Neural crest cell (in vitro differentiated cells): ENCODE data around the gene MUC5B. TPM values are rescaled to one million over a fixed set of nuclear protein-coding genes. Genes with fewer than 3 reads are reported as not detected.

Experiments
- DNase-seq: peaks from one replicate; pipeline ENCODE4 v3.0.0; 2021; ENCODE audit warnings: low read depth, mixed read lengths, low spot score
- H3K27ac Mint-ChIP-seq: one replicate; pipeline ENCODE4 v1.8.0; 2021; ENCODE audit warnings: mild to moderate bottlenecking, mixed read lengths; ENCODE audit not compliant: unreplicated experiment
- H3K27me3 Mint-ChIP-seq: 2 replicates; pipeline ENCODE4 v1.8.0; 2021; ENCODE audit warnings: low read depth, mild to moderate bottlenecking, mixed read lengths
- H3K36me3 Mint-ChIP-seq: 2 replicates; pipeline ENCODE4 v1.8.0; 2021; ENCODE audit warnings: low read depth, mild to moderate bottlenecking, mixed read lengths
- H3K4me1 Mint-ChIP-seq: 2 replicates; pipeline ENCODE4 v1.8.0; 2021; ENCODE audit warnings: mixed read lengths
- H3K4me3 Mint-ChIP-seq: one replicate; pipeline ENCODE4 v1.8.0; 2021; ENCODE audit warnings: mild to moderate bottlenecking, mixed read lengths
- H3K9me3 Mint-ChIP-seq: 2 replicates; pipeline ENCODE4 v1.8.0; 2021; ENCODE audit warnings: mixed read lengths
- total RNA-seq: library from RNA; stranded (reverse); gene quantifications from 2 replicates; pipeline ENCODE4 v1.2.1, GENCODE V29; 2021
- TF ChIP-seq, protein P1 (sequence below): fragments of 200-600 bp; sonication (generic); conservative IDR thresholded peaks from 2 replicates; pipeline ENCODE4 v1.5.0; 2021; ENCODE audit warnings: antibody characterized with exemption, mild to moderate bottlenecking

Gene MUC5B
- total RNA-seq, 1 donor from 2014 or later = 0.42 TPM

- TF ChIP-seq, protein P1, sequence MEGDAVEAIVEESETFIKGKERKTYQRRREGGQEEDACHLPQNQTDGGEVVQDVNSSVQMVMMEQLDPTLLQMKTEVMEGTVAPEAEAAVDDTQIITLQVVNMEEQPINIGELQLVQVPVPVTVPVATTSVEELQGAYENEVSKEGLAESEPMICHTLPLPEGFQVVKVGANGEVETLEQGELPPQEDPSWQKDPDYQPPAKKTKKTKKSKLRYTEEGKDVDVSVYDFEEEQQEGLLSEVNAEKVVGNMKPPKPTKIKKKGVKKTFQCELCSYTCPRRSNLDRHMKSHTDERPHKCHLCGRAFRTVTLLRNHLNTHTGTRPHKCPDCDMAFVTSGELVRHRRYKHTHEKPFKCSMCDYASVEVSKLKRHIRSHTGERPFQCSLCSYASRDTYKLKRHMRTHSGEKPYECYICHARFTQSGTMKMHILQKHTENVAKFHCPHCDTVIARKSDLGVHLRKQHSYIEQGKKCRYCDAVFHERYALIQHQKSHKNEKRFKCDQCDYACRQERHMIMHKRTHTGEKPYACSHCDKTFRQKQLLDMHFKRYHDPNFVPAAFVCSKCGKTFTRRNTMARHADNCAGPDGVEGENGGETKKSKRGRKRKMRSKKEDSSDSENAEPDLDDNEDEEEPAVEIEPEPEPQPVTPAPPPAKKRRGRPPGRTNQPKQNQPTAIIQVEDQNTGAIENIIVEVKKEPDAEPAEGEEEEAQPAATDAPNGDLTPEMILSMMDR = no peak
- no peak for DNase-seq
- no peak overlapping the region for H3K27ac Mint-ChIP-seq
- peaks cover 7% of the 10 kb centered on the region for H3K36me3 Mint-ChIP-seq
- H3K4me3 Mint-ChIP-seq = no peak overlapping the region
- no peaks in the 10 kb centered on the region for H3K27me3 Mint-ChIP-seq
- H3K4me1 Mint-ChIP-seq = peaks cover 7% of the 10 kb centered on the region
- peaks cover 7% of the 10 kb centered on the region for H3K9me3 Mint-ChIP-seq
These were observed 47.1 kb downstream of the MUC5B start for GRCh38 chr11:1269957-1270356.

DNA sequence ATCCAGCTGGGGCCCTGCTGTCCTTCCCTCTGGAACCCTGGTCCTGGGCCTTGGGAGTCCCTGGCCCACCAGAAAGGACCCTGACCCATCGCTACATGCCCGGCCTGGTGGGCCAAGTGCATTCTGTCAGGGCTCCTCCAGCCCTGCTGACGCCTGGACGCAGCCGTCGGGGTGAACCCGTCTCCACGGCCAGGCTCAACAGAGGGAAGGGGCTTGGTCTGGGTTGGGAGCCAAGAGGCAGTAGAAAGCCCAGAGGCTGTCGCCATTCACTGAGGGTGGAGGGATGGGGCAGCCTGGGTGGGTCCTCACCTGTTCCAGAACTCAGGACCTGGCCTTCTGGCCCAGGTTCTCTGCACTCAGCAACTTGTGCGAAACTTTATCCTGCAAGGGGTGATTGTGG is 47.6 kb downstream of the MUC5B start:
- no peak for DNase-seq
- Mint-ChIP-seq H3K27ac (no peak overlapping the region), H3K4me3 (no peak overlapping the region), H3K27me3 (no peaks in the 10 kb centered on the region), H3K36me3 (peaks cover 7% of the 10 kb centered on the region), H3K4me1 (peaks cover 7% of the 10 kb centered on the region), H3K9me3 (peaks cover 5% of the 10 kb centered on the region)
- TF ChIP-seq, protein P1 = no peak

- TF ChIP-seq, protein P1 = no peak
- Mint-ChIP-seq H3K4me3 (no peak overlapping the region), H3K36me3 (peaks cover 7% of the 10 kb centered on the region), H3K27ac (no peak overlapping the region), H3K9me3 (peaks cover 5% of the 10 kb centered on the region), H3K4me1 (peaks cover 7% of the 10 kb centered on the region), H3K27me3 (no peaks in the 10 kb centered on the region)
- DNase-seq = no peak
These were observed 48.1 kb downstream of the MUC5B start for GRCh38 chr11:1271002-1271401.

GRCh38 chr11:1271406-1271805 is 48.5 kb downstream of the MUC5B start:
- H3K27ac Mint-ChIP-seq = no peak overlapping the region
- peaks cover 7% of the 10 kb centered on the region for H3K36me3 Mint-ChIP-seq
- no peak for DNase-seq
- TF ChIP-seq, protein P1 = no peak
- no peak overlapping the region for H3K4me3 Mint-ChIP-seq
- no peaks in the 10 kb centered on the region for H3K27me3 Mint-ChIP-seq
- H3K9me3 Mint-ChIP-seq = peaks cover 5% of the 10 kb centered on the region
- H3K4me1 Mint-ChIP-seq = peaks cover 7% of the 10 kb centered on the region

DNA sequence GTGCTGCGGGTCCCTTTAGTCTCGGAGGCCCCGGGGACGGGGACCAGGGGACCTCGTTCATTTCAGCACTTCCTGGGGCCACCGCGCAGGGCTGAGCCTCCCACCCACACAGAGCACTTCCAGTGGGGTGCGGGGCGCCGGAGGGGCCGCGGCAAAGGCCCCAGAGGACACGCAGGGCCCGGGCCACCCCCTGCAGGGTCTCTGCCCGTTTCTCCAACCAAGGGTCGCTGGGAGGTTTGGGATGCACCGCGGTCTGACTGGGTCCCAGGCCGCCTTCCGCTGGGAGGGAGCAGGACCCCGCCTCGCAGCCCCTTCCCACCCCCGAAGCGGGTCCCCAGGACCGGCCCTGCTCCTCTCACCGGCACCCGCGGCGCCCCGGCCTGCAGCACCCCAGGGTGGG is 49.1 kb downstream of the MUC5B start:
- DNase-seq = no peak
- Mint-ChIP-seq H3K36me3 (peaks cover 3% of the 10 kb centered on the region), H3K27me3 (no peaks in the 10 kb centered on the region), H3K9me3 (no peaks in the 10 kb centered on the region), H3K27ac (no peak overlapping the region), H3K4me1 (peaks cover 7% of the 10 kb centered on the region), H3K4me3 (no peak overlapping the region)
- TF ChIP-seq, protein P1 = no peak

- no peak overlapping the region for H3K4me3 Mint-ChIP-seq
- no peaks in the 10 kb centered on the region for H3K27me3 Mint-ChIP-seq
- H3K9me3 Mint-ChIP-seq = no peaks in the 10 kb centered on the region
- peaks cover 4% of the 10 kb centered on the region for H3K36me3 Mint-ChIP-seq
- H3K27ac Mint-ChIP-seq = no peak overlapping the region
- peaks cover 7% of the 10 kb centered on the region for H3K4me1 Mint-ChIP-seq
- TF ChIP-seq, protein P1 = no peak
- DNase-seq = no peak
These were observed 49.7 kb downstream of the MUC5B start for GRCh38 chr11:1272531-1272930.
